K562 (cell line): ENCODE measurements around the gene SMG1. TPM values are rescaled to one million over a fixed set of nuclear protein-coding genes. Genes with fewer than 3 reads are reported as not detected.

Source experiments
- ATAC-seq: fragments of 200-7000 bp; cut with Tn5 transposase; 3 replicates; pipeline ENCODE4 v1.9.1; 2020; ENCODE audit warnings: moderate library complexity
- BruUV-seq: library from RNA; stranded (reverse); fragments of 400-500 nt; replicated peaks from 2 replicates; lab custom pipeline; 2021; lab: Mats Ljungman, UMichigan
- CTCF ChIA-PET: fragments of 300-600 bp; formaldehyde crosslinking; extraction: SDS; loops from one replicate; lab custom pipeline; 2021; ENCODE audit warnings: low intra/inter-chr PET ratio; lab: Yijun Ruan, JAX
- POLR2A ChIA-PET: fragments of 300-600, 350-650 bp; sonication (Branson Sonifier 250); formaldehyde crosslinking; extraction: SDS; loops from one replicate; lab custom pipeline; 2021; ENCODE audit warnings: antibody characterized with exemption, inconsistent platforms; lab: Yijun Ruan, JAX
- DNase-seq, 4 experiments: peaks; one replicate each; pipeline versions ENCODE4 v3.0.0 to v3.0.0-alpha.2; 2011 to 2018; ENCODE audit warnings: low spot score in 3 of 4, mixed read lengths in 3 of 4; ENCODE audit errors: extremely low read depth in 1 of 4
- FAIRE-seq: peaks from 2 replicates; lab custom pipeline; 2011; peaks lifted over from hg19 to GRCh38; lab: Jason Lieb, UNC
- H2AFZ ChIP-seq: 2 replicates; pipeline ENCODE4 v1.6.0; 2011; ENCODE audit warnings: low read depth, low read length, control low read depth, inconsistent platforms
- H3K27ac ChIP-seq: fragments of 200-600 bp; 3 replicates; pipeline ENCODE4 v1.8.0; 2011; ENCODE audit warnings: low read depth, mild to moderate bottlenecking, control low read depth, inconsistent platforms, low read length, moderate library complexity, mixed read lengths; ENCODE audit errors: extremely low read depth
- H3K27me3 ChIP-seq, 2 experiments: fragments of 300-600 bp in 1 of 2; 2 replicates in 1 of 2; 3 replicates in 1 of 2; pipeline versions ENCODE4 v1.6.0 to v1.8.0; 2011; ENCODE audit warnings: inconsistent platforms in 2 of 2, low read length in 2 of 2, mild to moderate bottlenecking in 1 of 2, mixed read lengths in 1 of 2, moderate library complexity in 1 of 2; ENCODE audit not compliant: control insufficient read depth in 2 of 2, insufficient read depth in 2 of 2
- H3K36me3 ChIP-seq: fragments of 300-600 bp; 3 replicates; pipeline ENCODE4 v1.8.0; 2011; ENCODE audit warnings: mild to moderate bottlenecking, low read length, inconsistent platforms; ENCODE audit not compliant: control insufficient read depth, insufficient read depth
- H3K4me1 ChIP-seq, 2 experiments: fragments of 200-600 bp in 1 of 2; replicated peaks in 1 of 2; 2 replicates in 1 of 2; 3 replicates in 1 of 2; pipeline versions ENCODE4 v1.5.1 to v1.8.0; 2011; ENCODE audit warnings: inconsistent platforms in 2 of 2, low read length in 2 of 2, mild to moderate bottlenecking in 1 of 2, mixed read lengths in 1 of 2, moderate library complexity in 1 of 2; ENCODE audit not compliant: control insufficient read depth in 2 of 2, insufficient read depth in 2 of 2
- H3K4me2 ChIP-seq: 2 replicates; pipeline ENCODE4 v1.6.1; 2011; ENCODE audit warnings: low read length, control low read depth, inconsistent platforms, mixed read lengths; ENCODE audit not compliant: insufficient read depth
- H3K4me3 ChIP-seq: fragments of 200-600 bp; sonication (generic), shearing (Covaris generic); 2 replicates; pipeline ENCODE4 v1.5.1; 2016; ENCODE audit warnings: control low read depth, inconsistent platforms
- H3K79me2 ChIP-seq: fragments of 200-600 bp; 3 replicates; pipeline ENCODE4 v1.8.0; 2011; ENCODE audit warnings: low read length, inconsistent platforms; ENCODE audit not compliant: control insufficient read depth, insufficient read depth
- H3K9ac ChIP-seq, 2 experiments: 2 replicates each; pipeline versions ENCODE4 v1.6.0 to v1.6.1; 2011; ENCODE audit warnings: low read depth in 2 of 2, low read length in 2 of 2, control low read depth in 1 of 2, inconsistent platforms in 1 of 2, mild to moderate bottlenecking in 1 of 2, mixed read lengths in 1 of 2; ENCODE audit not compliant: insufficient read depth in 1 of 2
- H3K9me1 ChIP-seq: one replicate; pipeline ENCODE4 v1.6.0; 2011; ENCODE audit warnings: inconsistent platforms, mild to moderate bottlenecking, low read length, moderate library complexity; ENCODE audit not compliant: control insufficient read depth, insufficient read depth
- H3K9me3 ChIP-seq: replicated peaks from 2 replicates; pipeline ENCODE4 v1.5.1; 2011; ENCODE audit warnings: low read depth, low read length, inconsistent platforms; ENCODE audit not compliant: control insufficient read depth, insufficient read depth
- H4K20me1 ChIP-seq: replicated peaks from 2 replicates; pipeline ENCODE4 v1.6.1; 2011; ENCODE audit warnings: low read length, inconsistent platforms, mixed read lengths; ENCODE audit not compliant: control insufficient read depth, insufficient read depth
- CHD1 ChIP-seq: fragments of 200-600 bp; sonication (generic); IDR thresholded peaks from one replicate; pipeline ENCODE4 v1.6.1; 2012; ENCODE audit warnings: mild to moderate bottlenecking, moderate library complexity, low read length, inconsistent platforms
- CTCFL ChIP-seq: IDR thresholded peaks from 2 replicates; pipeline ENCODE4 v1.6.1; 2011; ENCODE audit warnings: borderline replicate concordance, low read depth, mild to moderate bottlenecking, moderate library complexity, low read length; ENCODE audit not compliant: insufficient read depth, poor library complexity, severe bottlenecking
- MEF2A ChIP-seq: IDR thresholded peaks from 2 replicates; pipeline ENCODE4 v1.6.1; 2011; ENCODE audit warnings: low read depth, mild to moderate bottlenecking, low read length, moderate library complexity; ENCODE audit not compliant: control insufficient read depth
- WHSC1 ChIP-seq: IDR thresholded peaks from one replicate; pipeline ENCODE4 v1.6.1; 2012; ENCODE audit warnings: low read length, control low read depth, inconsistent platforms
- ZBTB43 ChIP-seq: sonication (generic); formaldehyde crosslinking; IDR thresholded peaks from 2 replicates; pipeline ENCODE4 v1.8.0; 2023; ENCODE audit warnings: mild to moderate bottlenecking, missing genetic modification reagents
- ZNF551 ChIP-seq: fragments of 250-450 bp; sonication (Bioruptor Pico); IDR thresholded peaks from 2 replicates; pipeline ENCODE4 v1.5.0; 2021; ENCODE audit warnings: mild to moderate bottlenecking, moderate library complexity
- WGBS: fragments of 100-300 bp; shearing (Covaris generic); methylation state at CpG from one replicate; pipeline ENCODE4 v1.1.6; 2016; ENCODE audit warnings: low coverage, mixed read lengths; ENCODE audit not compliant: insufficient coverage; ENCODE audit errors: missing lambda C conversion rate; 5-methylcytosine and 5-hydroxymethylcytosine counted together
- in situ Hi-C: fragments of 300-500 bp; cut with MboI; formaldehyde crosslinking; loops from 4 replicates; pipeline ENCODE4 v1.15.0; 2018; ENCODE audit warnings: inconsistent platforms, mixed read lengths
- intact Hi-C: fragments of 100-400 bp; cut with micrococcal nuclease; formaldehyde crosslinking; loops from 2 replicates; pipeline ENCODE4 v1.14.2; 2022
- polyA plus RNA-seq, 8 experiments: library from polyadenylated mRNA; depleted of rRNA in 4 of 8; stranded (reverse) in 5 of 8; unstranded in 3 of 8; fragments of >200 nt; fragmentation: Nextera tagmentation in 2 of 8; fragmentation: Illumina TruSeq in 1 of 8; extraction: Ambion mirVana in 2 of 8; extraction: Trizol in 1 of 8; gene quantifications; 2 replicates each; pipeline versions ENCODE4 v1.2.1 to v1.2.3, GENCODE V29; 2011 to 2014; ENCODE audit warnings: inconsistent platforms in 1 of 8, missing spikeins in 1 of 8
- total RNA-seq, 7 experiments: library from RNA; depleted of rRNA in 6 of 7; stranded (reverse); fragments of >200 nt in 6 of 7; fragmentation: Illumina TruSeq in 2 of 7; extraction: Trizol in 2 of 7; gene quantifications; 2 replicates each; pipeline versions ENCODE4 v1.2.1 to v1.2.3, GENCODE V29; 2011 to 2021; ENCODE audit warnings: low replicate concordance in 1 of 7

SMG1 gene
- total and polyA plus RNA-seq, 9 of the 15 experiments (the other 6 are each of a cell fraction or from before 2014, with no cell fraction given), result 3.4 to 54.8 (median 32.0) TPM

- no peak for FAIRE-seq
- intact Hi-C loops, result no loop called here
- H3K36me3 ChIP-seq, result peaks cover 84% of the 10 kb centered on the region
- H3K4me3 ChIP-seq, result no peak overlapping the region
- no peak overlapping the region for H3K4me2 ChIP-seq
- BruUV-seq, result no TSS peak
- H3K79me2 ChIP-seq, result no peaks in the 10 kb centered on the region
- H2AFZ ChIP-seq, result no peak overlapping the region
- no peaks in the 10 kb centered on the region for H3K9me1 ChIP-seq
- no peaks in the 10 kb centered on the region for H4K20me1 ChIP-seq
- H3K27ac ChIP-seq, result no peak overlapping the region
- no peaks in the 10 kb centered on the region for H3K4me1 ChIP-seq
- in situ Hi-C loops, result no loop called here
- no peak overlapping the region for H3K9ac ChIP-seq
- TF ChIP-seq ZBTB43 (CRISPR knock-in tag), result no peak
- TF ChIP-seq MEF2A, result no peak
- no peak for TF ChIP-seq ZNF551 (CRISPR knock-in tag)
- ATAC-seq, result no peak
- ChIA-PET CTCF (no interaction called here), POLR2A (no interaction called here)
- no peaks in the 10 kb centered on the region for H3K9me3 ChIP-seq
- no peak for DNase-seq
- H3K27me3 ChIP-seq, result no peaks in the 10 kb centered on the region
- 90% methylated on average over 3 of the region's 3 CpGs for WGBS
Observed at GRCh38 chr16:18811925-18812324, 114.3 kb downstream of the SMG1 start.

GRCh38 chr16:18809165-18809564, 117.0 kb downstream of the SMG1 start:
- FAIRE-seq, result no peak
- in situ Hi-C loops, result no loop called here
- H3K36me3 ChIP-seq, result peaks cover 77% of the 10 kb centered on the region

More at GRCh38 chr16:18809165-18809564, 117.0 kb downstream of the SMG1 start:
- Histone ChIP-seq H3K27me3 (no peaks in the 10 kb centered on the region), H2AFZ (no peak overlapping the region), H3K9me1 (no peaks in the 10 kb centered on the region), H3K4me1 (peaks cover 0 to 9% of the 10 kb centered on the region in 2 experiments; a peak in 2 of 5 replicates), H4K20me1 (no peaks in the 10 kb centered on the region), H3K9ac (no peak overlapping the region), H3K4me3 (no peak overlapping the region), H3K4me2 (no peak overlapping the region), H3K79me2 (peaks cover 8% of the 10 kb centered on the region; the same call in 1 of the 3 replicates), H3K9me3 (no peaks in the 10 kb centered on the region), H3K27ac (no peak overlapping the region)
- TF ChIP-seq CHD1 (no peak), CTCFL (no peak), WHSC1 (peak; percentile 72)
- CTCF ChIA-PET, result no interaction called here
- POLR2A ChIA-PET, result interaction anchor here (2.1 kb wide), 1 partner anchor 8 kb away, joined by 15 read pairs; the partner anchor contains the start of gene ARL6IP1
- no peak for ATAC-seq
- WGBS, result 97% methylated on average over 13 of the region's 13 CpGs
- BruUV-seq, result no TSS peak
- no peak for DNase-seq
- intact Hi-C loops, result no loop called here
